H1 (cell line): ENCODE measurements around the gene ZNF367. TPM values are rescaled to one million over a fixed set of nuclear protein-coding genes. Genes with fewer than 3 reads are reported as not detected.

Experiments used
- CTCF ChIA-PET: fragments of 300-600 bp; sonication (Branson Sonifier 250); formaldehyde crosslinking; loops from one replicate; lab custom pipeline; 2021; ENCODE audit not compliant: partially characterized antibody; lab: Charles Lee
- POLR2A ChIA-PET: fragments of 300-600 bp; sonication (Branson Sonifier 250); formaldehyde crosslinking; loops from one replicate; lab custom pipeline; 2021; ENCODE audit warnings: inconsistent platforms; ENCODE audit not compliant: partially characterized antibody; lab: Charles Lee
- DNase-seq, 2 experiments: peaks; one replicate each; pipeline versions ENCODE4 v3.0.0 to v3.0.0-alpha.2; 2010 to 2022; ENCODE audit warnings: low spot score in 2 of 2, low read depth in 1 of 2, mixed read lengths in 1 of 2
- FAIRE-seq: peaks from 2 replicates; lab custom pipeline; 2011; peaks lifted over from hg19 to GRCh38; lab: Jason Lieb, UNC
- H2AFZ ChIP-seq: 2 replicates; pipeline ENCODE4 v1.8.1; 2012; ENCODE audit warnings: low read length, inconsistent platforms
- H2AK5ac ChIP-seq: 2 replicates; pipeline ENCODE4 v1.6.1; 2013; ENCODE audit warnings: low read depth, low read length
- H2BK120ac ChIP-seq: replicated peaks from 2 replicates; pipeline ENCODE3; 2013; ENCODE audit warnings: low read depth, low read length, inconsistent platforms
- H2BK12ac ChIP-seq: 2 replicates; pipeline ENCODE4 v1.6.1; 2013; ENCODE audit warnings: low read depth, low read length
- H2BK15ac ChIP-seq: 2 replicates; pipeline ENCODE4 v1.6.1; 2013; ENCODE audit warnings: low read length
- H2BK20ac ChIP-seq: 2 replicates; pipeline ENCODE4 v1.6.1; 2013; ENCODE audit warnings: low read length
- H2BK5ac ChIP-seq: 2 replicates; pipeline ENCODE4 v1.6.1; 2013; ENCODE audit warnings: low read depth, low read length
- H3K14ac ChIP-seq: 2 replicates; pipeline ENCODE4 v1.6.1; 2013; ENCODE audit warnings: inconsistent platforms; ENCODE audit not compliant: insufficient read length
- H3K18ac ChIP-seq: 2 replicates; pipeline ENCODE4 v1.6.1; 2013; ENCODE audit warnings: low read length; ENCODE audit errors: extremely low read depth
- H3K23ac ChIP-seq: 2 replicates; pipeline ENCODE4 v1.6.1; 2013; ENCODE audit warnings: inconsistent platforms; ENCODE audit not compliant: insufficient read length
- H3K23me2 ChIP-seq: 2 replicates; pipeline ENCODE4 v1.6.1; 2013; ENCODE audit warnings: low read depth, low read length
- H3K27ac ChIP-seq: 2 replicates; pipeline ENCODE4 v1.6.1; 2011; ENCODE audit warnings: low read depth, low read length, inconsistent platforms
- H3K27me3 ChIP-seq, 4 experiments: replicated peaks in 1 of 4; 1 replicate in 1 of 4; 2 replicates in 3 of 4; pipeline versions ENCODE4 v1.6.1 to v1.8.1; 2011 to 2013; ENCODE audit warnings: low read length in 3 of 4, mild to moderate bottlenecking in 3 of 4, inconsistent platforms in 2 of 4, mixed read lengths in 2 of 4, moderate library complexity in 1 of 4; ENCODE audit not compliant: control insufficient read depth in 3 of 4, insufficient read depth in 3 of 4; ENCODE audit errors: extremely low read depth in 1 of 4
- H3K36me3 ChIP-seq, 4 experiments: 2 replicates each; pipeline versions ENCODE4 v1.6.1 to v1.8.1; 2011 to 2013; ENCODE audit warnings: mild to moderate bottlenecking in 4 of 4, low read length in 3 of 4, moderate library complexity in 2 of 4, control low read depth in 1 of 4, inconsistent platforms in 1 of 4; ENCODE audit not compliant: insufficient read depth in 4 of 4, control insufficient read depth in 2 of 4
- H3K4ac ChIP-seq: replicated peaks from 2 replicates; pipeline ENCODE3; 2013; ENCODE audit warnings: low read length, low read depth, mixed read lengths, inconsistent platforms; ENCODE audit not compliant: insufficient read length
- H3K4me1 ChIP-seq, 4 experiments: replicated peaks in 1 of 4; 1 replicate in 1 of 4; 2 replicates in 3 of 4; pipeline versions ENCODE4 v1.6.1 to v1.8.1; 2011 to 2013; ENCODE audit warnings: low read length in 3 of 4, inconsistent platforms in 2 of 4, mixed read lengths in 1 of 4; ENCODE audit not compliant: insufficient read depth in 4 of 4, control insufficient read depth in 3 of 4
- H3K4me2 ChIP-seq, 2 experiments: 2 replicates each; pipeline versions ENCODE4 v1.6.1 to v1.8.1; 2011 to 2013; ENCODE audit warnings: low read depth in 2 of 2, low read length in 2 of 2, control low read depth in 1 of 2, inconsistent platforms in 1 of 2, mild to moderate bottlenecking in 1 of 2; ENCODE audit not compliant: insufficient read depth in 1 of 2
- H3K4me3 ChIP-seq, 4 experiments: fragments of 200-600, 300-600 bp in 1 of 4; sonication (generic), shearing (Covaris generic), sonication (Bioruptor Twin) in 1 of 4; 2 replicates each; pipeline versions ENCODE4 v1.5.1 to v1.8.1; 2011 to 2016; ENCODE audit warnings: low read length in 4 of 4, low read depth in 3 of 4, control low read depth in 2 of 4, inconsistent platforms in 2 of 4, mild to moderate bottlenecking in 2 of 4, mixed read lengths in 1 of 4, moderate library complexity in 1 of 4; ENCODE audit not compliant: insufficient read depth in 2 of 4; ENCODE audit errors: extremely low read depth in 1 of 4
- H3K56ac ChIP-seq: replicated peaks from 2 replicates; pipeline ENCODE3; 2013; ENCODE audit warnings: low read depth, mild to moderate bottlenecking, mixed read lengths, low read length, inconsistent platforms; ENCODE audit not compliant: insufficient read length
- H3K79me1 ChIP-seq: 2 replicates; pipeline ENCODE4 v1.6.1; 2013; ENCODE audit warnings: low read depth, low read length, control low read depth
- H3K79me2 ChIP-seq, 2 experiments: 2 replicates each; pipeline versions ENCODE4 v1.6.1 to v1.8.1; 2012 to 2013; ENCODE audit warnings: low read length in 2 of 2, mild to moderate bottlenecking in 2 of 2, inconsistent platforms in 1 of 2; ENCODE audit not compliant: insufficient read depth in 2 of 2, control insufficient read depth in 1 of 2
- H3K9ac ChIP-seq, 4 experiments: replicated peaks in 1 of 4; 1 replicate in 1 of 4; 2 replicates in 3 of 4; pipeline versions ENCODE4 v1.6.1 to v1.8.1; 2011 to 2013; ENCODE audit warnings: low read depth in 3 of 4, low read length in 3 of 4, control low read depth in 2 of 4, mild to moderate bottlenecking in 2 of 4, moderate library complexity in 2 of 4, inconsistent platforms in 1 of 4; ENCODE audit errors: extremely low read depth in 1 of 4
- H3K9me3 ChIP-seq, 2 experiments: 2 replicates each; pipeline versions ENCODE4 v1.6.1 to v1.8.1; 2012 to 2013; ENCODE audit warnings: mild to moderate bottlenecking in 2 of 2, moderate library complexity in 2 of 2, control low read depth in 1 of 2, inconsistent platforms in 1 of 2, low read depth in 1 of 2, low read length in 1 of 2, mixed read lengths in 1 of 2; ENCODE audit not compliant: insufficient read depth in 2 of 2
- H4K20me1 ChIP-seq, 2 experiments: replicated peaks in 1 of 2; 2 replicates each; pipeline versions ENCODE3 to v1.8.1; 2011 to 2013; ENCODE audit warnings: inconsistent platforms in 2 of 2, low read length in 2 of 2, mild to moderate bottlenecking in 1 of 2; ENCODE audit not compliant: insufficient read depth in 2 of 2, control insufficient read depth in 1 of 2
- H4K5ac ChIP-seq: 2 replicates; pipeline ENCODE4 v1.6.1; 2013; ENCODE audit warnings: low read length, low read depth, mixed read lengths, inconsistent platforms; ENCODE audit not compliant: insufficient read length
- H4K8ac ChIP-seq: 2 replicates; pipeline ENCODE4 v1.8.0; 2013; ENCODE audit warnings: mild to moderate bottlenecking, moderate library complexity, low read length, inconsistent platforms; ENCODE audit not compliant: insufficient read depth; ENCODE audit errors: extremely low read depth
- H4K91ac ChIP-seq: replicated peaks from 2 replicates; pipeline ENCODE3; 2013; ENCODE audit warnings: low read length, mixed read lengths, inconsistent platforms; ENCODE audit not compliant: insufficient read length
- BCL11A ChIP-seq, 2 experiments: IDR thresholded peaks; one replicate each; pipeline ENCODE4 v1.6.1; 2011; ENCODE audit warnings: low read depth in 2 of 2, low read length in 2 of 2, mild to moderate bottlenecking in 2 of 2
- NANOG ChIP-seq: IDR thresholded peaks from 2 replicates; pipeline ENCODE4 v1.6.1; 2011; ENCODE audit warnings: low read length, low read depth, mild to moderate bottlenecking, inconsistent platforms; ENCODE audit not compliant: insufficient read depth, poor library complexity, severe bottlenecking
- PHF8 ChIP-seq: fragments of 200-600 bp; sonication (generic); conservative IDR thresholded peaks from 2 replicates; pipeline ENCODE4 v1.7.1; 2012; ENCODE audit warnings: low read depth, mild to moderate bottlenecking, inconsistent platforms, low read length, moderate library complexity
- RXRA ChIP-seq: IDR thresholded peaks from 2 replicates; pipeline ENCODE4 v1.6.1; 2011; ENCODE audit warnings: low read depth, mild to moderate bottlenecking, low read length, moderate library complexity; ENCODE audit not compliant: insufficient read depth
- SP2 ChIP-seq: IDR thresholded peaks from 2 replicates; pipeline ENCODE4 v1.6.1; 2012; ENCODE audit warnings: mild to moderate bottlenecking, low read length, inconsistent platforms
- YY1 ChIP-seq: IDR thresholded peaks from 2 replicates; pipeline ENCODE4 v1.6.1; 2011; ENCODE audit warnings: low read depth, mild to moderate bottlenecking, low read length
- WGBS, 2 experiments: shearing (Covaris generic) in 1 of 2; methylation state at CpG; one replicate each; pipeline versions ENCODE4 v1.1.6 to v1.1.7; 2013 to 2015; ENCODE audit warnings: low lambda C conversion rate in 2 of 2, mixed read lengths in 2 of 2, inconsistent platforms in 1 of 2, low coverage in 1 of 2, missing lambda C conversion rate in 1 of 2; ENCODE audit not compliant: insufficient replicate concordance in 2 of 2, insufficient coverage in 1 of 2, insufficient read length in 1 of 2; ENCODE audit errors: extremely low coverage in 1 of 2, missing lambda C conversion rate in 1 of 2; 5-methylcytosine and 5-hydroxymethylcytosine counted together
- polyA plus RNA-seq, 7 experiments: library from polyadenylated mRNA; depleted of rRNA in 3 of 7; stranded (reverse) in 5 of 7; unstranded in 2 of 7; fragments of >200 nt in 5 of 7; fragments of 200-250 nt in 2 of 7; gene quantifications; 1 replicate in 5 of 7; 2 replicates in 1 of 7; 4 replicates in 1 of 7; pipeline versions ENCODE4 v1.2.1 to v1.2.3, GENCODE V29; 2011 to 2013; ENCODE audit warnings: missing spikeins in 2 of 7, mixed read lengths in 2 of 7
- total RNA-seq: library from RNA; stranded (reverse); fragmentation: NEBNext Ultra II Directional; extraction: Animal tissue kit (Norgen Biotek cat#: 25700); gene quantifications from 2 replicates; pipeline ENCODE4 v1.2.1, GENCODE V29; 2021
- TF ChIP-seq, protein P1 (sequence below): IDR thresholded peaks from 2 replicates; pipeline ENCODE4 v1.6.1; 2012; ENCODE audit warnings: inconsistent platforms
- TF ChIP-seq, protein P2 (sequence below): IDR thresholded peaks from 2 replicates; pipeline ENCODE4 v1.6.1; 2012; ENCODE audit warnings: inconsistent platforms

The ZNF367 gene
- total and polyA plus RNA-seq, 2 of the 8 experiments (the other 6 are each of a cell fraction or from before 2014, with no cell fraction given), result 2.2 to 8.2 TPM

DNA sequence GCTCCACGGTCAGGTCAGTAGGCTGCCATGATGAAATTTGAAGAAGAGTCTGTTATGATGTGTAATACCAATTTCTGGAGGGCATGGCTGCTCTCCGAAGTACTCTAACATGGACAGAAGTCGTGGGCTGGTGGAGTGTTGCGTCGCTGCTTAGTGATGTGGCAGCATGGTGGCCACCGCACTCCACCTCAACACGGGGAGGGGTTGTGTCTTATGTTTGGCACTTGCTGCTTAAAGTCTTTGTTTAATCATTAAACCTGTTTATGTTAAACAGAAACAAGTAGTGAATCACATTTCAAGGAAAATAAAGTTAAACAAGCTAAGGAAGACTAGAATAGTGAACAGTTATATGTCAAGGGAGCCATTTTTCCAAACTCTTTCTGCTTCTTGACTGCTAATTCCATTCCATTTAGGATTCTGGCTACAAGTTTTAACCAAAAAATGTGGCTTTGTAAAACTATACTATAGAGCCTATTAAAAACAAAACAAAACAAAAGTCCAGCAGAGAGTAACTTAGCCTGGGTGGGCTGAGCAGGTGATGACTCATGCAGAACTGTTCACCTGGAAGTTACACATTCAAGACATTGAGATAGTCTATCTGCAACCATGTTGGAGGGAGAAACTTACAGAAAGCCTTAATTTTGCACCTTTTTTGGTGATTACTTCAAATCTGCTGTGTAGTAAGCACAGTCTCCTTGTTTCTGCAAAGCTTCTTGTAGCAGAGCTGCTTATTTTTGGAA, 41.3 kb upstream of the ZNF367 start:
- no peak overlapping the region for H3K4ac ChIP-seq
- H2BK12ac ChIP-seq, result no peak overlapping the region; the same call in 1 of the 2 replicates
- DNase-seq, result no peak
- H3K4me1 ChIP-seq, result peaks cover 4 to 9% (median 8%) of the 10 kb centered on the region in 4 experiments; a peak in 5 of 7 replicates
- H3K4me3 ChIP-seq, result no peak overlapping the region
- no peak overlapping the region for H2AK5ac ChIP-seq
- H3K56ac ChIP-seq, result no peak overlapping the region
- WGBS, 2 experiments, result 97% methylated on average over 7 of the region's 7 CpGs; no CpG with 5 or more reads in 1 of the 2 experiments
- CTCF ChIA-PET, result interaction anchor here (0.8 to 1.2 kb wide), 4 partner anchors 10 to 207 kb away, joined by 3 to 5 read pairs (median 3); no protein-coding TSS in a partner anchor
- peak; percentile 45 for FAIRE-seq
- H2BK20ac ChIP-seq, result no peak overlapping the region
- H4K91ac ChIP-seq, result no peak overlapping the region
- no peak overlapping the region for H3K18ac ChIP-seq
- H2AFZ ChIP-seq, result no peak overlapping the region
- POLR2A ChIA-PET, result interaction anchor here (0.6 kb wide), 1 partner anchor 326 kb away, joined by 3 read pairs; no protein-coding TSS in a partner anchor
- H3K14ac ChIP-seq, result no peak overlapping the region
- H3K9me3 ChIP-seq, result no peaks in the 10 kb centered on the region
- no peaks in the 10 kb centered on the region for H3K23me2 ChIP-seq
- H3K27ac ChIP-seq, result no peak overlapping the region
- H3K23ac ChIP-seq, result no peak overlapping the region
- no peaks in the 10 kb centered on the region; the same call in 1 of the 2 replicates for H3K79me1 ChIP-seq
- peaks cover 0 to 6% (median 0%) of the 10 kb centered on the region in 4 experiments; a peak in 3 of 8 replicates for H3K36me3 ChIP-seq
- no peak overlapping the region for H3K4me2 ChIP-seq
- no peak overlapping the region; the same call in 1 of the 2 replicates for H4K8ac ChIP-seq
- no peaks in the 10 kb centered on the region; a peak in 2 of 4 replicates for H3K79me2 ChIP-seq
- H3K27me3 ChIP-seq, result no peaks in the 10 kb centered on the region
- no peak overlapping the region for H2BK5ac ChIP-seq
- H4K5ac ChIP-seq, result no peak overlapping the region
- no peak overlapping the region for H3K9ac ChIP-seq
- H4K20me1 ChIP-seq, result peaks cover 0 to 1% of the 10 kb centered on the region in 2 experiments
- H2BK120ac ChIP-seq, result no peak overlapping the region
- H2BK15ac ChIP-seq, result no peak overlapping the region
- TF ChIP-seq, protein P1, sequence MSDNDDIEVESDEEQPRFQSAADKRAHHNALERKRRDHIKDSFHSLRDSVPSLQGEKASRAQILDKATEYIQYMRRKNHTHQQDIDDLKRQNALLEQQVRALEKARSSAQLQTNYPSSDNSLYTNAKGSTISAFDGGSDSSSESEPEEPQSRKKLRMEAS, result no peak
- no peak for TF ChIP-seq YY1
- TF ChIP-seq, protein P2, sequence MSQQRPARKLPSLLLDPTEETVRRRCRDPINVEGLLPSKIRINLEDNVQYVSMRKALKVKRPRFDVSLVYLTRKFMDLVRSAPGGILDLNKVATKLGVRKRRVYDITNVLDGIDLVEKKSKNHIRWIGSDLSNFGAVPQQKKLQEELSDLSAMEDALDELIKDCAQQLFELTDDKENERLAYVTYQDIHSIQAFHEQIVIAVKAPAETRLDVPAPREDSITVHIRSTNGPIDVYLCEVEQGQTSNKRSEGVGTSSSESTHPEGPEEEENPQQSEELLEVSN, result no peak
- TF ChIP-seq NANOG, result no peak
- no peak for TF ChIP-seq RXRA
- TF ChIP-seq SP2, result no peak
- no peak for TF ChIP-seq PHF8
- no peak for TF ChIP-seq BCL11A (IDR thresholded peaks at IDR 0.05; ENCODE audit: low read depth in 2 of 2, low read length in 2 of 2)
